SHP77 treated with DMSO at 0.1 percent for 48 hours (cell line): Measurements from ENCODE around the gene CHURC1.
"Not testable (repeated sequence)": the region's sequence is repeated elsewhere in the genome, so short reads cannot be mapped to it uniquely, and the experiment has no call there.

Experiments used
- DNase-seq: peaks from one replicate; lab custom pipeline; 2025; lab: John Stamatoyannopoulos, UW

Gene CHURC1

GRCh38 chr14:64910847-64911495, 3.3 kb upstream of the CHURC1 start:
- DNase-seq: peak; percentile 29

GRCh38 chr14:64912261-64912660, 2.0 kb upstream of the CHURC1 start:
- no peak for DNase-seq

DNA sequence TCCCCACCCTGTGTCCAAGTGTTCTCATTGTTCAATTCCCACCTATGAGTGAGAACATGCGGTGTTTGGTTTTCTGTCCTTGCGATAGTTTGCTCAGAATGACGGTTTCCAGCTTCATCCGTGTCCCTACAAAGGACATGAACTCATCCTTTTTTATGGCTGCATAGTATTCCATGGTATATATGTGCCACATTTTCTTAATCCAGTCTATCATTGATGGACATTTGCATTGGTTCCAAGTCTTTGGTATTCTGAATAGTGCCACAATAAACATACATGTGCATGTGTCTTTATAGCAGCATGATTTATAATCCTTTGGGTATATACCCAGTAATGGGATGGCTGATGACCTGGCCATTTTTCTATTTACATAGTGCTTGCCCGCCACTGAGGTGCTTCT, 778 bp upstream of the CHURC1 start:
- DNase-seq: not testable (repeated sequence)

DNA sequence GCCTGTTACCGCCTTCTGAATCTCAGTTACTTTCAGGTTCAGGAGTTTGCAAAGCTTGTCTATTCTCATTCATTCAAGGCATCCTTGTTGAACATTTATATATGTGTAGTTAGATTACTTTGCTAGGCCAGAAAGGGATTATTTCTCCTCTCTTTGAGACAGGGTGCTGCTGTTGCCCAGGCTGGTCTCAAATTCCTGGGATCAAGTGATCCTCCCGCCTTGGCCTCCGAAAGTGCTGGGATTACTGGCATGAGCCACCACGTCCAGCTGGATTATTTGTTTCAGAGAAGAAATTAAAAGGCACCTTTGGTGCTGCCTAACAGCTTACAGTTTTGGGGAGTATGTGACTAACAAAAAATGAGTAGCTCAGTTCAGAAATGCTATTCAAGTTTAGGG, 772 bp downstream of the CHURC1 start:
- no peak for DNase-seq

DNA sequence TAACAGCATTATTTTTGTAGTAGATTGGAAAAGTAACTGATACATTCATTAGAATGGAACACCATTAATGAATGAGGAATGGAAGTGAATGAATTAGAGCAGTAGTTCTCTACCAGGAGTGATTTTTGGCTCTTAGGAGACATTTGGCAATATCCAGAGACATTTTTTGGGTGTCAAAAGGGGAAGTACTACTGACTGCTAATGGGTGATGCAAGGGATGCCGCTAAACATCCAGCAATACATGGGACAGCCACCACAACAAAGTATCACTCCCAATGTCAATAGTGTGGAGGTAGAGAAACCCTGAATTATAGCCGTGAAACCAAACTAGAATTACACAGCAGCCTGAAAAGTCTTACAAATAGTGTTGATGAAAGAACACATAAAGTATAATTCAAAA, 1.5 kb downstream of the CHURC1 start:
- DNase-seq: no peak

DNA sequence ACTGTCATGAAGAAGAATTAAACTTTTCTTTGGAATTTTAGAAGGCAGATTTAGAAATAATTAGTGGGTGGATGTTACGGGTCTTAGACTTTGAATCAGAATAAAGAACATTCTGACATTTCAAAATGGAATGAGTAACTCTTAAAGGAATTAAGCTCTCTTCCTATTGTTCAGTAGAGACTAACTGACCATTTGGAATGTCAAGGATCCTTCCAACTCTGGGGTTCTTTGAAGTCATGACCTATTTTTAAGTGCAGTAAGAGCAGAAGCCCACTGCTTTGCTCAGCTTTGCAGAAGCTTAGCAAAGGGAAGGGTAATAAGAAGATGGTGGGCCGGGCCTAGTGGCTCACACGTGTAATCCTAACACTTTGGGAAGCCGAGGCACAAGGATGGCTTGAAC, 4.0 kb downstream of the CHURC1 start:
- no peak for DNase-seq

GRCh38 chr14:64919215-64919614, 5.0 kb downstream of the CHURC1 start:
- no peak for DNase-seq

DNA sequence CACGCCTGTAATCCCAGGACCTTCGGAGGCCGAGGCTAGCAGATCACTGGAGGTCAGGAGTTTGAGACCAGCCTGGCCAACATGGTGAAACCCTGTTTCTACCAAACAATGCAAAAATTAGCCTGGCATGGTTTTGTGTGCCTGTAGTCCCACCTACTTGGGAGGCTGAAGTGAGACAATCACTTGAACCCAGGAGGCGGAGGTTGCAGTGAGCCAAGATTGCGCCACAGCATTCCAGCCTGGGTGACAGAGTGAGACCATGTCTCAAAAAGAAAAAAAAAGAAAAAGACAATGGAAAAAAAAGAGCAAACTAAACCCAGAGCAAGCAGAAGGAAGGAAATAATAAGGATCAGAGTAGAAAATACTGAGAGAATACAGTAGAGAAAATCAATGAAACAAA, 5.4 kb downstream of the CHURC1 start:
- DNase-seq: no peak

DNA sequence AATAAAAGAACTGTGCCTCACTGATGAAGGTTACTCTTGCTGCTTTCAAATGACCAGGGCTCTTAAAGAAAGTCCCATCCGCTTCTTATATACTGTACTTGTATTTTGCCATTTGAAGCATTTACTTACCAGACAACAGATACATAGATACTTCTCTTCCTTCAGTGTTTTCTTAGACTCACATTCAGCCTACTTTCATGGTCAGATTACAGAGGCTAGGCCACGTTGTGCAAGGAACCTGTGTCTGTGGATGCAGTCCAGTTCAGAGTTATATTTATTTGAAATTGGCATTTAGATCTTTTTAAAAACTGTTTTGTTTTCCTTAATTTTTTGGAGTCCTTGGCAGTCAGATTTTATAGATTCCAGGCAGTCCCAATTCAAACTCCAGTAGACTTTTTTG, 6.2 kb downstream of the CHURC1 start:
- no peak for DNase-seq

DNA sequence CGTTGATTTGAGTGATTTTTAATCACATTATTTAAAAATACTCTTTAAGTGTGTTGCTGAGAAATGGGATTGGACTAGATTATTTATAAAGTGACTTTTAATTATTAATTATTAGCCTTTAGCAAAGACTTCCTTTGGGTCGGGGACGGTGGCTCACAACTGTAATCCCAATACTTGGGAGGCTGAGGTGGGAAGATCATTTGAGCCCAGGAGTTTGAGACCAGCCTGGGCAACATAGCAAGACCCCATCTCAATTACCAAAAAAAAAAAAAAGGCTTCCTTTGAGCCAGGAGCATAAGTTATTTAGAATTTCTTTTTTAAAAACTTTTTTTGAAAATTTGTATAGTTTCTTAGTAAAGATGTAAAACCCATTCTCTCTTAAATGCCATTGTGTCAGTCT, 8.8 kb downstream of the CHURC1 start:
- DNase-seq: no peak

DNA sequence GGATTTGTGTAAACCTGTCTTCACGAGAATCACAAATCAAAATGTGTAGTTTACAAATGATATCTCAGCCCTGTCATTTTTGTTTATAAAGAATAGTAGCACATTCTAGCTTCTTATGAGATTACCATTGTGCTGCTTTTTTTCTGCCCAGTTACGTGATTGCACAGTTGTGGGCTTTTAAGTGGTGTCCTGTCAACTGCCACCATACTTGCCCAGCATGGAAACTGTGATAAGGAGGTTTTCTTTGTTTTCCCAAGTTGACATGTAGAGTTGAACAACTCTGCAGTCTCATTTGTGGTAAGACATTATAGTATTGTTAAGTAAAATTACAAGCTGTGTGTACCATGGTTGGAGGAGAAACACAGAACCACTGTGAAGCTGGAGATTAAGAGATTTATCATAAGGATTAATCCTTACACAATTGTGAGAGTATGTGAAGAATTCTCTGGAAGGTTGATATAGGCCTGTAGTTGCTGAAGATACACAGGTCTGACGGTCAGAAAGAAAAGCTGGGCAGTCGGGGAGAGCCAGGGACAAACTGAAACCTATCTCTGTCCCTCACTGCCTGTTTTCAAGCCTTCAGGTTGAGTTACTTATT, 12.2 kb downstream of the CHURC1 start:
- DNase-seq: no peak

DNA sequence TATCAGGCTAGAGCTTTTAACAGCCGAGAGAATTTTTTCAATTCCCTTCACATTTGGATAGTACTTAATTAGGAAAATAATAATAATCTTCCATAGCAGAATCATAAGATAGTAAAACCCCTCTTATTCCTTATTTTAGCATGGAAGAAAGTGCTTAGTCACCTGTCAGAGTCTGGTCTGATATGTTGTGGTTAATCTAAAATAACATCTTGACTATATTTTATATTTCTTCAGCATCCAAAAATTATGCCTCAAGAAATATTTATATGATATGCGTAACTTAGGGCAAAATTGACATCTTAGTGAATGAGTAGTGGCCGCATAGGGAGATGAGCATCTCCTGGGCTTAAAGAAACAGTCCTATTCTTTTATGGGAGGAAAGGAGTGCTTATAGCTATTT, 12.8 kb downstream of the CHURC1 start:
- no peak for DNase-seq

DNA sequence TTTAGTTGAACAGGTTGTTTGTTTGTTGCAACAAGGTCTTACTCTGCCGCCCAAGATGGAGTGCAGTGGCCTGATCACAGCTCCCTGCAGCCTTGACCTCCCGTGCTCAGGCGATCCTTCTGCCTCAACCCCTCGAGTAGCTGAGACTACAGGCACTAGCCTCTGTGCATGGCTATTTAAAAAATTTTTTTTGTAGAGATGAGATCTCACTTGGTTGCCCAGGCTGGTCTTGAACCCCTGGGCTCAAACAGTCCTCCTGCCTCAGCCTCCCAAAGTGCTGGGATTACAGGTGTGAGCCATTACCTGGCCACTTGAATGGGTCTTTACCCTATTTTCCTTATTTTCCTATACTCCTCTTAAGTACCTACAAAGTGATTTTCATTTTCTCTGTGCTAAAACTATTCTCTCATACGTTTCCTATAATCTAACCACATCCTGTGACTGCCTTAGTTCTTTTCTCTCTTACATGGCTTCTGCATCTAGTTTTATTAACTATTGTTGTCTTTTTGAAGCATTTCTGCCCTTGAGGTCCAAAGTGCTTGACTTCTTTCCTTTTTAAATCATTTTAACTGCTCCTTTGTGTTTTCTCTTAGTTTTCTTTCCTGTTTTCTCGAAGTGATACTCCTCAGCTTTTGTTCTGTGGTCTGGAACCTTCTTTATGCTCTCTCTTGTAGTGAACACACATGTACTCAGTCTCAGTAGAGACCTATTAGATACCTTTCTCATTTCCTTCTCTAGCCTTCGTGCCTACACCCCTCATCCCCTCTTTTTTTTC, 14.2 kb downstream of the CHURC1 start:
- DNase-seq: no peak

- DNase-seq: no peak
Observed at GRCh38 chr14:64929014-64929359, 14.7 kb downstream of the CHURC1 start.

- no peak for DNase-seq
Observed at GRCh38 chr14:64930085-64930843, 16.0 kb downstream of the CHURC1 start.

DNA sequence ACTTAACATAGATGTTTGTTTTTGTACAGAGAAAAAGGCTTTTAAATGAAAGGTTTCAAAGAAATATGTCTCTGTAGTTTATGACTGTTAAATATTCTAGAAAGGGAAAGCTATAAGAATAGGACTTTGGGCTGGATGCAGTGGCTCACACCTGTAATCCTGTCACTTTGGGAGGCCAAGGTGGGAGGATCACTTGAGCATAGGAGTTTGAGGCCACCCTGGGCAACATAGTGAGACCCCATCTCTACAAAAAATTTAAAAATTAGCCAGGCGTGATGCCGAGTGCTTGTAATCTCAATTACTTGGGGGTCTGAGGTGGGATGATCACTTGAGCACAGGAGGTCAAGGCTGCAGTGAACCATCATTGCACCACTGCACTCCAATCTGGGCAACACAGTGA, 16.9 kb downstream of the CHURC1 start:
- DNase-seq: no peak

DNA sequence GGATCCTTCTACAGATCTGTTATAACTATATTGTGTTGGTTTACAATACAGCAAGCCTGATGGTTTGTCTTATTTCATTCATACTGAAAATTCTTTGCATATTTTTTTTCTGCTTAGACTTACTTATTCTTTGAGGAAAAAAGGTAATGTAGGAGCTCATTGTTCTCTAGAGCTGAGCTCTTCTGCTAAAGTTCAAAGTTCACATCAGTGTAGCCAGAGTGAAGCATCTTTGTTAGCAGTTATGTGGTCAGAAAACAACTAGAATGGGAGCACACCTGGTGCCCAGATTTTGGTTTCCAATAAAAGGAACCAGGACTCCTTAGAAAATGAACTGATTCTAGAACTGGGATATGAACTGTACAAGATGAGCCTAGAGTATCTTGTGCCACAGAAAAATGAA, 18.0 kb downstream of the CHURC1 start:
- no peak for DNase-seq

DNA sequence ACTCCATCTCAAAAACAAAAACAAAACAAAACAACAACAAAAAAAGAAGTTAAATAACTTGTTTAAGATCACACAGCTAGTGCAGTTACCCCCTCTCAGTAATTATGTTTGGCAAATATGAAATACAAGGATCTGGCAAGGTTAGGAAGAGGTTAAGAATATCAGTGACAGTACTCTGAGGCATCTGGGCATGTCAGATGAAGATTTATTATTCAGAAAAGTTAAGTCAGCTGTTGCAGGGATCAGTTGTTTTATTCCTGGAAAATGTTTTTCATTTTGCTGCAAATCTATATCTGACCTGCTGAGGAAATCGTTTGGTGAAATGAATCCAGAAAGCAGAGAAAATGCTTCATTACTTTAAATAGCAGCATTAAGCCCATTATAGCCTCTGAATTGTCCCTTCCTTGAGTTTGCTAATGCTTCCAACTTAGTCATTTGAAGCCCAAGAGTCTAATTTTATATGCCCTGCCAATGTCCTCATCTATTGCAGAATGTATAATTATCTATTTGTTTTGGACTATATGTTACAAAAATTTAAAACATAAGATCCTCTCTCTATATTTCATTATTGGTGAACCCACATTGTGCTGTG, 20.2 kb downstream of the CHURC1 start:
- no peak for DNase-seq

- no peak for DNase-seq
Observed at GRCh38 chr14:64935508-64935907, 21.3 kb downstream of the CHURC1 start.

DNA sequence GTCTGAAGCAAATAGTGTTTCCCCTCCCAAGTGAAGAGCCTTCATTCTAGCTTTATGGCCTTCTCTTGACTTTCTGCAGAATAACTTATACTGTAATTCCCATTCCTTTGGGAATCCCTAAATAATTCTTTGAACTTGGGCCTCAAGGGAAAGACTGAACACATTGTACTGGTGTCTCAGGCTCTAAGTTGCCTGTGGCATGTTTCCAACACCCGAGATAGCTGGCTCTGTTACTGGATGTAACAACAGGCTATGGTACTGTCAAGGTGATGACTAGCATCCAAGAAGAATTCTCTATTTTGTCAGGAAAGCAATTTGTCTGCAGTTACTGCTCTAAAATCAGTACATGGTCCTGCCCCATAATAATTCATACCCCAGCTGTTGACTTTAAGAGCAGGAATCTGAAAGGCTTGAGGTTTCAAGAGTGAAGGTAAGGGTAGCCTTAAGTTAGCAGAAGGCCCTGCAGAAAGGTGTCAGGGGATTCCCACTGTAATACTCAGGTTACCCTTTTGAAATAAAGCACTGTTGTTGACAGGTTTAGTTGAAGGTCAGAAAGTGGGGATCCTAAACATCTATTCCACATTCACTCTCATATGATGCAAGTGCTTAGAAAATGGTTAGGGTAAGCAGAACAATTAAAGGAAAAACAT, 23.0 kb downstream of the CHURC1 start:
- no peak for DNase-seq

DNA sequence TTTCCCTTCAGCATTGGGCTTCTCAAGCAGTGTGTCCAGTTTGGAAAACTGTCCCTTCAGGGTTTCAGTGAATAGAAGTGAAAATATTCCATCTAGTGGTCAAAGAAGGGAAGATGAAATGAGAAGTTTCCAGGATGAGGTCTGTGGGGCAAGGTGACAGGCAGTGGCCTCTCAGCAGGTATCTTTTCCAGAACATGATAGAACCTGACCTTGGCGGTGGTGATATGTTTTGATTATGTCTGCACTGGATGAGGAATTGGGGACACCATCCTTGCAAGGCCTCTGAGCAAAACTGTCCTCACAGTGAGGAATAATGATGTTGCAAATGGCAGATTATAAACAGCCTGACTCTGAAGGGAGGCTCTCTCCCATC, 23.6 kb downstream of the CHURC1 start:
- no peak for DNase-seq
